HCEC 1CT (cell line): ENCODE data around the gene CENPVL3.
"Not testable (repeated sequence)": the region's sequence is repeated elsewhere in the genome, so short reads cannot be mapped to it uniquely, and the experiment has no call there.

Experiments
- DNase-seq: peaks from one replicate; pipeline ENCODE4 v3.0.0-alpha.2; 2017

Gene CENPVL3

GRCh38 chrX:51618241-51619155, at the start of gene CENPVL3:
TSS of gene CENPVL3 (minus strand) at chrX:51618912. CDS start at chrX:51618873, 39 bp downstream.
- DNase-seq, result not testable (repeated sequence)

GRCh38 chrX:51665981-51666380, 47.3 kb upstream of the CENPVL3 start:
- DNase-seq, result no peak

- DNase-seq, result no peak
Measured at GRCh38 chrX:51643377-51643776, 24.7 kb upstream of the CENPVL3 start.

DNA sequence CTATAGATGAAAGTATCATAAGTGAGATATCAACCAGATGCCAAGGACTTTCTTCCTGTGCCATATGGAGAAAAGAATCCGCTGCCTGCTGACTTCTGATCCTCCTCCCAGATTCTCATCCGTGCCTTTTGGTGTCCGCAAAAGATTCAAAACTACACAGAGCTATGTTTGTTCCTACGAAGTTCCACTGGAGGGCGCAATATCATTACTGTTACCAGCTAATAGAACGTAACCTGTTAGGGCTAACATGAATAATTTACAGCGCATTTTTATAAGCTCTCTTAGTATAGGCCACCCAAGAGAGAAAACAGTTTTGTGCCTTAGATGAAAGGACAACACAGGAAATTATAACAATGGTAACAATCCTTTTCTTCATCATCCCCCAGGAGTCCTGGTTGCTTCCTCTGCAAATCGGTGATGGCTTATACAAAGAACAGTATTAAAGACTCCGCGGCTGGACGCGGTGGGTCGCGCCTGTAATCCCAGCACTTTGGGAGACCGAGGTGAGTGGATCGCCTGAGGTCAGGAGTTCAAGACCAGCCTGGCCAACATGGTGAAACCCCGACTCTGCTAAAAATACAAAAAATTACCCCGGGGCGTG, 22.8 kb upstream of the CENPVL3 start:
- peak; percentile 23 for DNase-seq

DNA sequence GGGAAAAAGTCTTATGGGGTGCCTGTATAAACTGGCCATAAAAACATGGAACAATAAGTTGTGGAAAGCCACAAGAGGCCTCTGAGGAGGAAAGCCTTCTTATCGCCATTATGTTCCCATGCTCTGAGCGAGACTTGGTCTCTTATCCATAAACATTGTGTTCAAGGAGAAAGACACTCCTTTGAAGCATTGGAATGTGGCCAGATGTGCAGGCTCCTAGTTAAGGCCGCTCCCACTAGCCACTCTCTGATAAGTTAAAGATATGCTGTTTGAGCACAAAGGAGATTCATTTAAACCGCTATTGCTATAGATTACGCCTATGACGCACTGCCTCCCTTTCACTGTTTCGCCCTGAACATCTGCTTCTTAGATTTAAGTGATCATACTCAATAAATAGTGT, 17.8 kb upstream of the CENPVL3 start:
- DNase-seq, result not testable (repeated sequence)

GRCh38 chrX:51614353-51615012, 4.2 kb downstream of the CENPVL3 start:
- peak; percentile 46 for DNase-seq

GRCh38 chrX:51608766-51609165, 9.9 kb downstream of the CENPVL3 start:
- peak; percentile 12 for DNase-seq

DNA sequence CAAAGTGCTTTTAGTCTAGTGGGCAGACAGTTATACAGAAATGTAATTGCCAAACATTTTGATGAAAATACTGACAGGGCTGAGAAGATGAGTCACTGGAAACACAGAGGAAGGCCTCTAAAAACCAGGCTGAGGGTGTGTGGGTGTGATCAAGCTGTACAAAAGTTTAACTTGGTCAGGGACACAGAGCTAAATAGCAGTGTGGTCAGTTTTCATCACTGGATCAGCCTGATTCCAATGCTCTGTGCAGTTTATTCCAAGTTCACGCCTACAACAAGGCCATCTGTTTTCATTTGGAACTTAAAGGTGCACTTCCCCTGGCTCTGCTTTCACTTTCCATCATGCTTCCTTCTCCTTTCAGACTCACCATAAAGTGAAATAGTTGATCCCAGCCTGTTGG, 10.6 kb downstream of the CENPVL3 start:
- DNase-seq, result peak; percentile 23

DNA sequence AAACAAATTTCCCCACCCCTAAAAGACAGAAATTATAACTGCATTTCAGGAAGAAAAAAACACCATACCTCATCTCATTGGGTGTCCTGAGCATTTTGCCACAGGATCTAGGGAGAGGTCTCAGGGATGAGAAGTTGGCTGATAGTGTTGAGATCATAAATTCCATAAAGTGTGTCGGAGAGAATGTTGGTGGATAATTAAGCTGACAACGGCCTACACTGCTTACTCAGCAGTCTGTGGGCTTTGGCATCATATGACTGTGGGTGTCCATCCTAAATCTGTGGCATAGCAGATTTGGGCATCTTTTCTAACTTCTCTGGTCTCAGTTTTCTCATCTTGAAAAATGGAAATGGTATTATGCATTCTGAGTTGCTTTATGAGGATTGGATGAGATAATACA, 12.3 kb downstream of the CENPVL3 start:
- no peak for DNase-seq

DNA sequence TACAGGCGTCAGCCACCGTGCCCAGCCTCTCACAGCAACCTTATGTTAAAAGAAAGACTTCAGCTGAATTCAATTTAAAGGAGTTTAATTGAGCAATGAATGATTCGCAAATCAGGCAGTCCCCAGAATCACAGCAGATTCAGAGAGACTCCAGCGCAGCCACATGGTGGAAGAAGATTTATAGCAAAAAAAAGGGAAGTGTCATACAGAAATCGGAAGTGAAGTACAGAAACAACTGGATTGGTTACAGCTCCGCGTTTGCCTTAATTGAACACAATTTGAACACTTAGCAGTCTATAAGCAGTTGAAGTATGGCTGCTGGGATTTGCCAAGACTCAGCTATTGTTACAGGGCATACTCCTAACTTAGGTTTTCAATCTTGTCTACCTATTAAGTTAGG, 19.8 kb downstream of the CENPVL3 start:
- DNase-seq, result no peak

- DNase-seq, result no peak
Measured at GRCh38 chrX:51571874-51572273, 46.8 kb downstream of the CENPVL3 start.

DNA sequence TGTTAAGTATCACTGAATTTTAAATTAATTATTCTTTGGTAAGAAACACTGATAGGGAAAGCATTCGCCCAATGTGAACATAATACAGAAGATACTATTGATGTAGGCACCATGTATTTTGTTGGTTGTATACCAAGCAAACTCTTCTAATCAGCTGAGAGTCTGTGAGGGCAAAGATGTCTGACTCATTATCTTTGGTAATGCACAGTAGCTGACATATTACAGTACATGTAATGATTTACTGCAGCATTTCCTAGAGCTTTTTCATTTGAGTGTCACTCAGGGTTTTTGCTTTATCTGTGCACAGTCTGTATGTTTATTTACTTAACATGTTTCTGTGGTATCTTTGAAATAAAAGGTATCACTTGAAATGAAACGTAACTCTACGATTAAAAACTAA, 49.2 kb downstream of the CENPVL3 start:
- peak; percentile 15 for DNase-seq

DNA sequence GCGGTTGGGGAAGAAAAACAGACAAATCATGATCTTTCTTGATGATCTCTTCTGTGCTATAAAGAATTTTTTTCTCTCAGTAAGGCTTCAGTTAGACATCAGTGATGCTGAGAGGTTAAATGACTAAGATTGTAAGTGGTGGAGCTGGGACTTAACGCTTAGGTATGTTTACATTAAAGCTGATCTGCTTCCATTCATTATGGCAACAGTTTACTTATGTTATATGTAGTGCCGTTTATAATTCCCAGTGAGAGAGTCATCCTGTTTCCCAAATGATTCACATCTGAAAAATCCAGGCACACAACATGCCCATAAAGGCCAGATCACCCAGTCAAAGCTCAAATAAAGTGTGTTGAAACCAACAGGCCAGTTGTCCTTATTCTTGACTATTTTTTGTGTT, 50.1 kb downstream of the CENPVL3 start:
- DNase-seq, result peak; percentile 85
